B cell (primary cell): Measurements from ENCODE around the gene TTF2.

Source experiments
- EZH2 ChIP-seq: IDR thresholded peaks from 2 replicates; pipeline ENCODE4 v1.6.1; 2012; ENCODE audit warnings: borderline replicate concordance, low read depth, mild to moderate bottlenecking, moderate library complexity, low read length; ENCODE audit not compliant: insufficient read depth, poor library complexity, severe bottlenecking
- TF ChIP-seq, protein P1 (sequence below): fragments of 200-600 bp; IDR thresholded peaks from one replicate; pipeline ENCODE4 v1.8.0; 2022; ENCODE audit warnings: antibody characterized with exemption, mild to moderate bottlenecking

DNA sequence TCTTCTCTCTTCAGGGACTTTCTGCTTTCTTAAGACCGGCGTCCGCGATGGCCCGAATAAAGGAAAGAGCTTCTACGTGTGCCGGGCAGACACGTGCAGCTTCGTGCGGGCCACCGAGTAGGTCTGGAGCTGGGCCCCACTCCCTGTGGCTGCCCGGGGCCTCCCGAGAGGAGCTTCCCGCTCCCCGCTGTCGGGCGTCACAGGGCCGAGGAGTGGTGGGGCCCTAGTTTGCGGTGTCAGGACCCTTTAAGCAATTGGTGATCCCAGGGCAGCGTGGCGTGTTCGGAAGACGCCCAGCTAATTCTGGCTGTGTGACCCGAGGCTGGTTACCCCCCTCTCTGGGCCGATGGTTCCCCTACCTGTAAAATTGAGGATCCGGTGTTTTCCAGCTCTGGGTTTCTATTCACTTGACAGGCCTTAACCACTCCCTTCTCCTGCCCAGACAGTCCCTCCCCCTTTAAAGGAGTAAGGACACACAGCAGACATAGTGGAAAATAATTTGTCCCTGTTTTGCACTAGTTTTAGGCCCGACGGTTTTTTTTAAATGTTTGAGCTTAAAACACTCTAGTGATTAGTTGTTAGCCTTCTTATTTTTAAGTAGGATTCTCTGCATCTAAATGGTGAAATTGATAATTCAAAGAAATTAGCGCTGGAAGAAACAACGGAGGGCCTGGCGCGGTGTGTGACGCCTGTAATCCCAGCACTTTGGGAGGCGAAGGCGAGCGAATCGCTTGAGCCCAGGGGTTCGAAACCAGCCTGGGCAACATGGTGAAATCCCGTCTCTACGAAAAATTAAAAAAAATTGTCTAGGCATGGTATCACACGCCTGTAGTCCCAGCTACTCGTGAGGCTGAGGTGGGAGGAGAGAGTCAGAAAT, 553 bp downstream of the TTF2 start:
- TF ChIP-seq EZH2: no peak
- TF ChIP-seq, protein P1, sequence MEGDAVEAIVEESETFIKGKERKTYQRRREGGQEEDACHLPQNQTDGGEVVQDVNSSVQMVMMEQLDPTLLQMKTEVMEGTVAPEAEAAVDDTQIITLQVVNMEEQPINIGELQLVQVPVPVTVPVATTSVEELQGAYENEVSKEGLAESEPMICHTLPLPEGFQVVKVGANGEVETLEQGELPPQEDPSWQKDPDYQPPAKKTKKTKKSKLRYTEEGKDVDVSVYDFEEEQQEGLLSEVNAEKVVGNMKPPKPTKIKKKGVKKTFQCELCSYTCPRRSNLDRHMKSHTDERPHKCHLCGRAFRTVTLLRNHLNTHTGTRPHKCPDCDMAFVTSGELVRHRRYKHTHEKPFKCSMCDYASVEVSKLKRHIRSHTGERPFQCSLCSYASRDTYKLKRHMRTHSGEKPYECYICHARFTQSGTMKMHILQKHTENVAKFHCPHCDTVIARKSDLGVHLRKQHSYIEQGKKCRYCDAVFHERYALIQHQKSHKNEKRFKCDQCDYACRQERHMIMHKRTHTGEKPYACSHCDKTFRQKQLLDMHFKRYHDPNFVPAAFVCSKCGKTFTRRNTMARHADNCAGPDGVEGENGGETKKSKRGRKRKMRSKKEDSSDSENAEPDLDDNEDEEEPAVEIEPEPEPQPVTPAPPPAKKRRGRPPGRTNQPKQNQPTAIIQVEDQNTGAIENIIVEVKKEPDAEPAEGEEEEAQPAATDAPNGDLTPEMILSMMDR: no peak
